ENCODE results near the gene HADHA.

Gene HADHA

GRCh38 chr2:26243470-26244308 lies 743 bp downstream of the HADHA start:
- DNase-seq, result peak; percentile 81

DNA sequence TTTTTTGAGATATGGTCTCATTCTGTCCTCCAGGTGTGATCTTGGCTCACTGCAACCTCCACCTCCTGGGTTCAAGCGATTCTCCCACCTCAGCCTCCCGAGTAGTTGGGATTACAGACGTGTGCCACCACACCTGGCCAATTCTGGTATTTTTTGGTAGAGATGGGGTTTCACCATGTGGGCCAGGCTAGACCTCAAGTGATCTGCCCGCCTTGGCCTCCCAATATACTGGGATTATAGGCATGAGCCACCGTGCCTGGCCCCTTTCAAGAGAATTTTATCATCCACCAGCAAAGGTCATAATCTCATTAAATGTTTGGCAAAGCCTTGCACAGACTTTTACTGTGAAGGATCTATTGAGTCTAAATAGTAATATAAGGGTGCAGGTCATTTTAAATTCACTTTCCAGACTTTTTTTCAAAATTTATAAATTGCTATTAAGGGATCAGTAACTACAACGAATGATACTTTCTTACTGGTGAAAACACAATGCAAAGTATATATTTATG lies 2.5 kb downstream of the HADHA start:
- DNase-seq, result no peak

GRCh38 chr2:26238311-26238958 lies 6.0 kb downstream of the HADHA start:
- DNase-seq, result no peak

GRCh38 chr2:26237868-26238267 lies 6.6 kb downstream of the HADHA start:
- no peak for DNase-seq

GRCh38 chr2:26235089-26235488 lies 9.3 kb downstream of the HADHA start:
- no peak for DNase-seq

DNA sequence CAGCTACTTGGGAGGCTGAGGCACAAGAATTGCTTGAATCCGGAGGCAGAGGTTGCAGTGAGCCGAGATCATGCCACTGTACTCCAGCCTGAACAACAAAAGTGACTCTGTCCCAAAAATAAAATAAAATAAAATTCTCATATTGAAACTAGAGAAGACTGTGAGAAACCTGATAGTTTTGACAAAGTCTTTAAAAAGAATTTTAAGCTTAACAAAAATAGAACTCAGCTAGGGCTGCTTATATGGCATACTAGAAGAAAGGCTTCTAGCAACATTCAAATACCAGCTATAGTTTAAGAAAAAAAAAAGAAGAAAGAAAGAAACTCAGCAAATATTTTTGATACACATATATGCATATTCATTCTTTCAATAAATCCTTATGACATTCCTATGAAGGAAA lies 13.6 kb downstream of the HADHA start:
- no peak for DNase-seq

GRCh38 chr2:26229595-26229994 lies 14.8 kb downstream of the HADHA start:
- DNase-seq, result no peak

DNA sequence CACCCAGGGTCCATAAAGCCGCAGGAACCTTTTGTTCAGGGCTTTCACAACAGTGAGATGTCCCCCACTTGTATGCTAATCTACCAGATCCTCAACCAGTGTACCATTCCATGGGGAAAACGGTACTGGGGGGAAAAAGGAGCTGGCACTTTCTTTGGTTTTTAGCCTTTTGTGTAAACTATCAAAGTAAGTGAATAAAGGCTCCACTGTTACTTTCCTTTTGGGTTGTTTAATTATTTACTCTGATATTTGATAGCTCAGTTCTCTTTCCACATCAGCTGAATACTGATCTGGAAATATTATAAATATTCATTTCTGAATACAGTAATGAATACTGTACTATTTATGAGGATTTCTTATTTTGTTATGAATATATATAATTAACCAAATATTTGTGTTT lies 20.3 kb downstream of the HADHA start:
- no peak for DNase-seq

DNA sequence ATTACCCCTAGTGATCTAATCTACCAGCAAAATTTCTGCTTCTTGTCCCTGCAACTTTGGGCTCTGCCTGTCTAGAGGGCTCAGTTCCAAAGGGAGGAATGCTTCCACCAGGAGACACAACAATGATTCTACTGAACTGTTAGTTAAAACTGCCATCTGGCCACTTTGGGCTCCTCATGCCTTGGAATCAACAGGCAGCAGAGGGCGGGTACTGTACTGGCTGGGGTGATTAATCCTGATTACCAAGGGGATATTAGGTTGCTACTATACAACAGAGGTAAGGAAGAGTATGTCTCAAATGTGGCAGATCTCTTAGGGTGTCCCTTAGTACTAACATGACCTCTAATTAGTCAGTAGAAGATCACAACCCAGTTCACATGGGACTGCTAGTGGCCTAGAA lies 21.4 kb downstream of the HADHA start:
- no peak for DNase-seq

DNA sequence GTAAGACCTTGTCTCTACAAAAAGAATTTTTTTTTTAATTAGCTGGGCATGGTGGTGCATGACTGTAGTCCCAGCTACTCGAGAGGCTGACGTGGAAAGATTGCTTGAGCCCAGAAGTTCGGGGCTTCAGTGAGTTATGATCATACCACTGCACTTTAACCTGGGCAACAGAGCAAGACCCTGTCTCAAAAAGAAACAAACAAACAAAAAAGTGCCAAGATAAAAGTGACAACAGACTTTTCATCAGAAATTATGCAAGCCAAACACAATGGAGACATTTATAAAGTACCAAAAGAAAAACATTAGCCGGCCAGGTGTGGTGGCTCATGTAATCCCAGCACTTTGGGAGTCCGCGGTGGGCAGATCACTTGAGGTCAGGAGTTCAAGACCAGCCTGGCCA lies 26.7 kb downstream of the HADHA start:
- no peak for DNase-seq

DNA sequence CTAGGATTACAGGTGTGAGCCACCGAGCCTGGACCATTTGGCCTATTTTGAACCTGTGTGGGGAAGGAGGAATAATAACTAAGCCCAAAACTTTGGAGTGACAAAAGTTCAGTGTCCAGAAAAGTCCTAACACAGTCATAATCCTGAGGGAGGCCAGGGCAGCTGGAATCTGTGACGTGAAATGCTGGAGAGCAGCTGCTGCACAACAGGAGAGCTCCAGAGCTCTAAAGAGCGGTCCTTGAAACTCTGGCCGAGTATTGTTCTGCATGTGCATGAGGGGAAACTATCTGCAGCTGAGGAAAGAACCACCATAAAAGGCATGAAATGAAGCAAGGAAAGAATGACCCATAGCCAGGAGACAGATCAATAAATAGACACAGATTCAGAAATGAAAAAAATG lies 27.8 kb downstream of the HADHA start:
- no peak for DNase-seq

GRCh38 chr2:26215833-26216232 lies 28.6 kb downstream of the HADHA start:
- no peak for DNase-seq

DNA sequence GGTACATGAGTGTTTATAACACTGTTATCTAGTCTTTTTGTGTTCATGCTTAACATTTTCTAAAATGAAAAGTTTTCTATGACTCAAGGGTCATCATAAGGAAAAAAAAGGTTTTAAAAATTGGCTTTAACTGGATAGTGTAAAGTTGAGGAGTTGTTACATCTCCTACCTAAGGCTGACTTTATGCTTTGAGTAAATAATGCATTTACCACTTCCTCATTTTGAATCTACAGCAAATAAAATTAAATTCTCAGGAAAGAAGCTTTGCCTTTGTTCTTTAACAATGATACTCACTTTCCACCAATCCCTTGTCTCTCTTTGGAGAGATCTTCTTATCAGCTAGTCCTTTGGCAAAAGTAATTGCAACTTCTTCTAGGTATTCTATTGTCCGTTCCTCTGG lies 29.7 kb downstream of the HADHA start:
- DNase-seq, result no peak

GRCh38 chr2:26212011-26212410 lies 32.4 kb downstream of the HADHA start:
- DNase-seq, result no peak

- no peak for DNase-seq
Observed at GRCh38 chr2:26203906-26204305, 40.5 kb downstream of the HADHA start.

GRCh38 chr2:26202981-26203490 lies 41.4 kb downstream of the HADHA start:
- DNase-seq, result no peak

DNA sequence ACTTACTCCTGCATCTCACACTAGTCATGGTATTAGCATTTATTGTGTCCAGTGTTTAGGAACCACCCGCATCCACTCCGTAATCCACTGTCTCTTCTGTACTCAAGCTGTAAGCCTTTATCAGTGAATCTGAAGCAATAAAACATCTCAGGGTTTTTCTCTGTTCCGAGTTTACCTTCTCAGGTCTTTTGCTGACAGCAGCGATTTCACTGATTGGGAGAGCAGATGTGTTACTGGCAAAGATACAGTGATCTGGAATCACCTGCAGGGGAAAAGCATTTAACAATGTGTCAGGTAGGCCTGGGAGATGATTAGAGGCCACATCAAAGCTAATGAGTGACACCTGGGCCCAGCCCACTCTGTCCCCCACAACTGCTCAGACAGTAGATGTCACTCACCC lies 46.9 kb downstream of the HADHA start:
- no peak for DNase-seq

- DNase-seq, result no peak
Observed at GRCh38 chr2:26196683-26197418, 47.6 kb downstream of the HADHA start.

- no peak for DNase-seq
Observed at GRCh38 chr2:26195040-26195984, 49.1 kb downstream of the HADHA start.

GRCh38 chr2:26193578-26194231 lies 50.7 kb downstream of the HADHA start:
- no peak for DNase-seq

DNA sequence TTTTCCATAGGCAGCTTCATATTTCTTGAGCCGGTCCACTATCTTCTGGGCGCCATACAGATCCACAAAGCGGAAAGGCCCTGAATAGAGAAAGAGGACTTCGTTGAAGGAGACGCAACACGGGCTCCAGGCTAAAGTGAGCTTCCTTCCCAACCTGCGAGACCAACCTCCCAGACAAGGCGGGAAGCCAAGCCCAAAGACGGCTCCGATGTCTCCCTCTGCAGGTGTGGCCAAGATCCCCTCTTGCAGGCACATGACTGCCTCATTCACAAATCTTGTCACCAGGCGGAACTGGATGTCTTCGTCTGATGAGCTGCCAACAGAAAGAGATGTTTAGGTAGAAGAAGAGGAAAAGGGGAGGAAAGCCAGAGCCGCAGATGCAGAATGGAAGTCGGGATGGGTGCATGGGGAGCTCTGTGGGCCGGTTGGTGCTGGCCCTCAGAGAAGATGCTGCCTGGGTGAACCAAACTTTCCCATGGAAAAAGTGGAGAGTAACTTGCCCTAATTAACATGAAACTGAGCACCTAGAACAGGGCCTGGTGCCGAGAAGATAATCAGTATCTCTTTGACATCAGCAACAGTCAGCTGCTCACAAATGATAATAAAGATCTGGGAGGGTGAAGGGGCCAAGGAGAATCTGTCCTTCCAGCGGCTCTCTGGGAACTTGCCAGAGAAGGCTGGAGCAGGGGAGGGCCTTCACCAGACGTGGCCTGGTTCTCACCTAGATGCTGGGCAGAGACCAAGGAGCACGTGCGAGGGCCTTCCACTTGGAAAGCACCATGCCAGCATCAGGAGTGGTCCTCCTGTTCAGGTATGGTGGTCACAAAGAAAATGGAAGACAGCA lies 52.9 kb downstream of the HADHA start:
- DNase-seq, result no peak

Data from eye (tissue), 1 donor.